Renal pelvis (tissue), 4 donors: Measurements from ENCODE around the gene BMS1. TPM values are rescaled to one million over a fixed set of nuclear protein-coding genes. Genes with fewer than 3 reads are reported as not detected.

Source experiments
- DNase-seq: peaks from one replicate; pipeline ENCODE4 v3.0.0-alpha.2; 2013
- polyA plus RNA-seq, 3 donors: library from polyadenylated mRNA; unstranded; fragments of 120-200 nt; gene quantifications; one replicate each; pipeline ENCODE4 v1.2.1, GENCODE V29; 2013; ENCODE audit not compliant: insufficient read length in 3 of 3

Gene BMS1
- polyA plus RNA-seq, 3 donors, result 20.8 to 26.3 (median 25.0) TPM

- DNase-seq, result no peak
These were observed 100.0 kb downstream of the BMS1 start for GRCh38 chr10:42882597-42882996.

Other genes starting within 250 kb of the BMS1 start
- gene ZNF33B, start 144.2 kb upstream of the BMS1 start, polyA plus RNA-seq, result 10 to 100 TPM; 35.3 to 58.7 (median 42.1) TPM